HG02759 (cell line): ENCODE measurements around the gene LINC00237.

Experiments
- ATAC-seq: cut with Tn5 transposase; IDR thresholded peaks from one replicate; pipeline ENCODE4 v1.9.1; 2021; ENCODE audit warnings: mild to moderate bottlenecking, moderate library complexity; ENCODE audit not compliant: unreplicated experiment

Gene LINC00237

DNA sequence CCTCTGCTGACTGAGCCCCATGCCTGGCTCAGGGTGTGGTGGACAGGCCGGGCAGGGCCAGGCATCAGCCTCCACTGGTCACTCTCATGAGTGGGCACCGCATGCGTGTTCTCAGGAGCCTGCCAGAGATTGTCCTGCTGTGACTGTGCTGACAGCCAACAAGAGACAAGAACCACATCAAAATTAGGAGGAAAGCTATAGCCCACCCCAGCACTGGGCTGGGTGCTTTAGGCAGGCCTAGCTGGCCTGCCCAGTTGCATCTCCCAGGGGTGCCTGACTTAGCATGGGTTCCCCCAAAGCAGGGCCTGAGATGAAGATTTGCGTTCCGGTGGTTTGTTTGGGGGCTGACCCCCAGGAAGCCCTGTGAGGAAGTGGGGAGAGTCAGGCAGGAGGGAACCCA lies 53.9 kb downstream of the LINC00237 start:
- no peak for ATAC-seq

DNA sequence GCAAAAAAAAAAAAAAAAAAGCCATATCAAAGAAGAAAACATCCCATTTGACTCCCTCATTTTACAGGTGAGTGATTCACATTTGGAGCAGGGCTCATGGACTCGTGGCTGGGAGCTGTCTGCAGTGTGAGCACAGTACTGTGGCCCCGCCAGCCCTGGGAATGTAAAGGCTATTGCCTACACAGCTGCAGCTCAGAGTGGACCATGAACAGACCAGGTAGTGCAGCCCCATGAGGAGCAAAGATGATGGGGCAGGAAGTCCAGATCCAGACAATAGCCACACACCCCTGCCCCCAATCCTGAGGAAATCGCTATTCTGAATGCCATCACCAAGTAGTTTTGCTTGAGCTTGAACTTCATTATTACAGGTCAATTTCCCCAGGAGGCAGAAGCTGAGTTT lies 55.4 kb downstream of the LINC00237 start:
- ATAC-seq, result no peak

DNA sequence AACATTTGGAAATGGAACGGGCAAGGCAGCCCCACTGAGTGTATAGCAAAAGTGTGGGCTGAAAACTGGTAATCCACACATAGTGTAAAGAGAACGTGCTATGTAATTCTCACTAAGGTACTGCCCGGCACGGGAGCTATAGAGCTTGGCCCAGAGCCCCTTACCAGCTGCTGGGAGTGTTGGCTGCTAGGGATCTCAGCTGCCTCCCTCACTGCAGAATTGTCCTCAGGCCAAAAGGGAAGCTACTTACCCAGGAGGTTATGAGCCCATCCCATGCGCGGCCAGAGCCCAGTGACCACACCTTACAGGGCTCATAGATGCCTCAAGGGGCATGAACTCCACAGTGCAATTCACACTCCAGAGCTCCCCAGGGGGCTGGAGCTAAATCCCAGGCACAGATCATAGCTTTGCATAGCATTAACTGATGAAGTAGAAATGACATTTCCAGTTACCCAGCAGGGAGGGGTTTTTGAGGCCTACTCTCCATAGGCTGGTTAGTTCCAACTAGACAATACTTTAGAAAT lies 56.8 kb downstream of the LINC00237 start:
- ATAC-seq, result no peak

DNA sequence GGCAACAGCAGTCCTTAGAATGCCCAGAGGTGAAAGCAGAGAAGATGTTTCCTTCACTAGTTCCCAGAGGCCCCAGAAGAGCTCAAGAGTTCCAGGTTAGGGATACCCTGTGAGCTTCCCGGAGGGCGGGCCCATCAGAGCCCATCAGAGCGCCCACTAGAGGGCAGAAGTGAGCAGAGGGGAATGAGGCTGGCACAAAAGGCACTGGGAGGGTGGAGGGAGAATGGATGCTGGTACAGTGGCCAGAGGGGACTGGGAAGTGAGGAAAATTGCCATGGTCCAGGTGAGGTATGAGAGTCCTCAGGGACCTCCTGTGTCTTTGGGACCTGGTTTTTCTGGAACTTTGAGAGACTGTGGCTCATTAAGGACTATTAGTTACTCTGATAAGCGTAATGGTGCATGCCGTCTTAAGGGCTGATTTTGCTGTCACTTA lies 57.3 kb downstream of the LINC00237 start:
- no peak for ATAC-seq

DNA sequence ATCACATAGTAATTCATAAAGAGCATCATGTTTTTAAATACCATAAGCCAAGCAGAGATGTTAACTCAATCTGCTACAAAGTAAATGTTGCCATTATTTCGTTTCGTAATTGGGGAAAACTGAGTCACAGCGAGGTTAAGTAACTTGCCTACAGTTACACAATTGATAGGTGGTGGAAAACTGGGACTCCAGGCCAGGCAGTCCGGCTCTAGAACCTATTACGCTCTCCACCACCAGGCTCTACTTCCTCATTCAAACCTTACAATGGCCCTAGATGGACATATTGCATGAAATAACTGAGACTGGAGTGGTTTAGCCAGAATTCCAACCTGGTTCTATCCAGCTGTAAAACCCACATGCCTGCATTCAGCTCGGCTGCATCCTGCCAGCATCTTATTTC lies 58.2 kb downstream of the LINC00237 start:
- no peak for ATAC-seq

DNA sequence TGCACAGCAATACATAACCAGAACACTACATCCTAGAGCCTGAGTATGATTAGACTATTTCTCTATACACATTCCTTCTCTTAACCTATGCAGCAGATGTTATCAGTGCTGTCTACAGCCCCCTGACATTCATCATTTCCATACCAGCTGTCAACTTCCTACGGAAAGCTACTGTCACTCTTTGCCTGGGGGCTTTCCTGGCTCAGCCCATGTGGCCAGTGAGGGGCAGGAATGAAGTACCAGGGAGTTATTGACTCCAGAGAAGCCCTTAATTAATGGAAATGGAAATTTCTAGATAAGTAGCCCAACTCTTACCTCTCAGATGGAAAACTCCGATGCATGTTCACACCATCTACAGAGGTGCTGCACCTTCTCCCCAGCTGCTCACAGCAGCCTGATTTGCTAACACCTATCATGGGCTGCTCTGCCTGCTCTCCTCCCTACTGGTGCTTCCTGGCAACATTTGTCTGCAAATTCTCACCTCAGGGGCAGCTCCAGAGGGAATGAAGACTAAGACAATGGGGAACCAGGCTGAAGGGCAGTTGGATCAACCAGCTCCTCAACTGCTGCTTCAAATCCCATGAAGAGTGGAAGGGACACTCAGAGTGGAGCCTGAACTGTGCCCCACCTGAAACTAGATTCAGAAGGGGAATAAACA lies 59.6 kb downstream of the LINC00237 start:
- no peak for ATAC-seq
